ENCODE results near the gene WDPCP. TPM values are rescaled to one million over a fixed set of nuclear protein-coding genes. Genes with fewer than 3 reads are reported as not detected.
"Not testable (repeated sequence)": the region's sequence is repeated elsewhere in the genome, so short reads cannot be mapped to it uniquely, and the experiment has no call there.

The WDPCP gene
- total RNA-seq, 4 donors from 2014 or later, result 7.1 to 19.9 (median 9.6) TPM

GRCh38 chr2:63340443-63340842 is 247.8 kb downstream of the WDPCP start:
- no peak for ATAC-seq
- TF ChIP-seq EP300 (IDR thresholded peaks at IDR 0.05) (no peak), POLR2A (IDR thresholded peaks at IDR 0.05) (no peak), POLR2AphosphoS5 (IDR thresholded peaks at IDR 0.05) (no peak)
- WGBS, 2 donors (ENCODE audit: low coverage in 1 of 2), result 60 to 69% methylated on average over 1 of the region's 1 CpG
- no peak overlapping the region for H3K4me3 ChIP-seq
- H3K4me1 ChIP-seq, result no peaks in the 10 kb centered on the region
- H3K9me3 ChIP-seq, result peaks cover 0 to 26% (median 0%) of the 10 kb centered on the region in 3 donors
- no peaks in the 10 kb centered on the region for H3K27me3 ChIP-seq
- no peaks in the 10 kb centered on the region for H3K36me3 ChIP-seq
- no peak overlapping the region for H3K27ac ChIP-seq

- H3K27ac ChIP-seq, result no peak overlapping the region
- no peak for ATAC-seq
- H3K27me3 ChIP-seq, result no peaks in the 10 kb centered on the region
- 58 to 100% methylated on average over 1 of the region's 1 CpG for WGBS, 2 donors (ENCODE audit: low coverage in 1 of 2)
- no peak overlapping the region for H3K4me3 ChIP-seq
- H3K9me3 ChIP-seq, result peaks cover 0 to 6% (median 0%) of the 10 kb centered on the region in 3 donors
- TF ChIP-seq POLR2AphosphoS5 (IDR thresholded peaks at IDR 0.05) (no peak), POLR2A (IDR thresholded peaks at IDR 0.05) (no peak), EP300 (IDR thresholded peaks at IDR 0.05) (no peak), CTCF (IDR thresholded peaks at IDR 0.05) (no peak)
- no peaks in the 10 kb centered on the region for H3K4me1 ChIP-seq
- no peaks in the 10 kb centered on the region for H3K36me3 ChIP-seq
Observed at GRCh38 chr2:63334910-63335309, 253.4 kb downstream of the WDPCP start.

- no peak overlapping the region for H3K4me3 ChIP-seq
- WGBS, 2 donors (ENCODE audit: low coverage in 1 of 2), result 82 to 100% methylated on average over 1 of the region's 1 CpG
- peaks cover 0 to 20% of the 10 kb centered on the region in 2 donors for H3K36me3 ChIP-seq
Observed at GRCh38 chr2:63326473-63326872, 261.8 kb downstream of the WDPCP start.

GRCh38 chr2:63323662-63324061 is 264.6 kb downstream of the WDPCP start:
- ATAC-seq, H3K27ac ChIP-seq, H3K4me1 ChIP-seq, H3K4me3 ChIP-seq, H3K27me3 ChIP-seq: not testable (repeated sequence)
- peaks cover 0 to 17% of the 10 kb centered on the region in 2 donors for H3K36me3 ChIP-seq
- 92 to 100% methylated on average over 3 to 11 of the region's 11 CpGs for WGBS, 2 donors (ENCODE audit: low coverage in 1 of 2)
- H3K9me3 ChIP-seq, result peaks cover 0 to 38% (median 0%) of the 10 kb centered on the region in 3 donors

More at GRCh38 chr2:63326473-63326872, 261.8 kb downstream of the WDPCP start:
- H3K27ac ChIP-seq, result no peak overlapping the region
- no peak for ATAC-seq
- H3K4me1 ChIP-seq, result no peaks in the 10 kb centered on the region
- peaks cover 0 to 22% (median 0%) of the 10 kb centered on the region in 3 donors for H3K9me3 ChIP-seq
- TF ChIP-seq CTCF (IDR thresholded peaks at IDR 0.05), result no peak
- no peaks in the 10 kb centered on the region for H3K27me3 ChIP-seq

- H3K36me3 ChIP-seq, H3K4me3 ChIP-seq, H3K27me3 ChIP-seq, H3K4me1 ChIP-seq, ATAC-seq, H3K27ac ChIP-seq: not testable (repeated sequence)
- peaks cover 0 to 44% (median 0%) of the 10 kb centered on the region in 3 donors for H3K9me3 ChIP-seq
- 90% methylated on average over 2 of the region's 2 CpGs; no CpG with 5 or more reads in 1 of the 2 donors for WGBS, 2 donors (ENCODE audit: low coverage in 1 of 2)
Observed at GRCh38 chr2:63321973-63322372, 266.3 kb downstream of the WDPCP start.

- H3K4me1 ChIP-seq, result no peaks in the 10 kb centered on the region
- peaks cover 0 to 8% of the 10 kb centered on the region in 2 donors for H3K36me3 ChIP-seq
- no peak for TF ChIP-seq POLR2AphosphoS5 (IDR thresholded peaks at IDR 0.05)
- no peak for TF ChIP-seq EP300 (IDR thresholded peaks at IDR 0.05)
- no peak for TF ChIP-seq POLR2A (IDR thresholded peaks at IDR 0.05)
- TF ChIP-seq CTCF (IDR thresholded peaks at IDR 0.05), result no peak
- no peak overlapping the region for H3K4me3 ChIP-seq
- no peak overlapping the region for H3K27ac ChIP-seq
- H3K9me3 ChIP-seq, result peaks cover 0 to 44% (median 0%) of the 10 kb centered on the region in 3 donors
- no peak for ATAC-seq
- no peaks in the 10 kb centered on the region for H3K27me3 ChIP-seq
Observed at GRCh38 chr2:63320669-63321068, 267.6 kb downstream of the WDPCP start.

Measured in gastroesophageal sphincter (tissue), 4 donors.